Right lobe of liver (tissue), 6 donors: ENCODE measurements around the gene MDN1. TPM values are rescaled to one million over a fixed set of nuclear protein-coding genes. Genes with fewer than 3 reads are reported as not detected.

ENCODE experiments used
- ATAC-seq, 4 donors: fragments of 200-7000 bp; cut with Tn5 transposase; one replicate each; pipeline ENCODE4 v1.9.1; 2020; ENCODE audit warnings: mild to moderate bottlenecking in 4 of 4, moderate library complexity in 4 of 4
- DNase-seq, 3 donors: peaks; one replicate each; pipeline ENCODE4 v3.0.0-alpha.2; 2020
- H3K27ac ChIP-seq, 3 donors: fragments of 200-600 bp; one replicate each; pipeline ENCODE4 v1.8.0; 2022
- H3K27me3 ChIP-seq, 2 donors: fragments of 200-600 bp; one replicate each; pipeline ENCODE4 v1.8.0; 2022
- H3K36me3 ChIP-seq, 4 donors: fragments of 200-600 bp; sonication (generic) in 1 of 4; one replicate each; pipeline versions ENCODE4 v1.5.1 to v1.8.0; 2017 to 2022; ENCODE audit warnings: control low read depth in 1 of 4
- H3K4me1 ChIP-seq, 4 donors: fragments of 200-600 bp; sonication (generic) in 1 of 4; one replicate each; pipeline versions ENCODE4 v1.5.1 to v1.8.0; 2017 to 2022; ENCODE audit warnings: control low read depth in 1 of 4
- H3K4me3 ChIP-seq, 3 donors: fragments of 200-600 bp; one replicate each; pipeline ENCODE4 v1.8.0; 2022
- H3K9me3 ChIP-seq, 4 donors: fragments of 200-600 bp; sonication (generic) in 1 of 4; one replicate each; pipeline versions ENCODE4 v1.5.1 to v1.8.0; 2017 to 2022; ENCODE audit warnings: control low read depth in 1 of 4
- CTCF ChIP-seq, 4 donors: fragments of 200-600 bp in 3 of 4; fragments of 450-650 bp in 1 of 4; IDR thresholded peaks; one replicate each; pipeline versions ENCODE4 v1.5.1 to v1.8.0; 2016 to 2022; ENCODE audit warnings: antibody characterized with exemption in 4 of 4, mild to moderate bottlenecking in 2 of 4
- POLR2A ChIP-seq: fragments of 450-650 bp; IDR thresholded peaks from one replicate; pipeline ENCODE4 v1.6.1; 2017; ENCODE audit warnings: antibody characterized with exemption, mild to moderate bottlenecking
- WGBS: methylation state at CpG from one replicate; pipeline ENCODE4 v1.1.6; 2018; ENCODE audit warnings: low coverage, low lambda C conversion rate; ENCODE audit not compliant: insufficient coverage; ENCODE audit errors: missing lambda C conversion rate; 5-methylcytosine and 5-hydroxymethylcytosine counted together
- intact Hi-C, 2 donors: fragments of 100-400 bp; cut with DNase I; formaldehyde crosslinking; loops; one replicate each; pipeline versions ENCODE4 v1.11.2 to v1.14.1; 2022
- long read RNA-seq: library from polyadenylated mRNA; unstranded; transcript quantifications from one replicate; pipeline ENCODE4 v2.0.0, GENCODE V29; 2019
- total RNA-seq, 6 experiments: library from RNA; depleted of rRNA in 2 of 6; stranded (reverse); fragments of >200 nt in 2 of 6; fragmentation: NEBNext Ultra II Directional in 3 of 6; extraction: Animal tissue kit (Norgen Biotek cat#: 25700) in 3 of 6; gene quantifications; one replicate each; pipeline versions ENCODE4 v1.1.0 to v1.2.4, GENCODE V29; 2016 to 2023
- donor health status: DM: no; HTN: yes; CAD: no.
- donor health status: DM: no; HTN: no; CAD: no.
- donor health status: DM: no; HTN: no; CAD: no.
- donor health status: DM: no; HTN: yes; CAD: no.
- donor health status: DM: no; HTN: yes; CAD: no.

The MDN1 gene
- total RNA-seq, result 10 to 100 TPM; 13.8 to 49.6 (median 25.5) TPM
- long read RNA-seq, partial matches to known transcripts, result 2 of 6 reads
- long read RNA-seq, other reads (novel, unspliced or antisense), result 4 of 6 reads

- DNase-seq, result peak; percentile 92 to 93 (median 92)
- peaks cover 0 to 14% (median 7%) of the 10 kb centered on the region in 4 donors for H3K4me1 ChIP-seq
- intact Hi-C loops, result no loop called here
- ATAC-seq, result peak; percentile 98 to 99 (median 98)
- H3K9me3 ChIP-seq, result no peaks in the 10 kb centered on the region
- peak within 1 kb of the TSS; percentile 66 to 98 (median 81) for H3K4me3 ChIP-seq
- WGBS, result under 1% methylated on average over 49 of the region's 65 CpGs
- H3K36me3 ChIP-seq, result no peaks in the 10 kb centered on the region
- H3K27ac ChIP-seq, result peak within 1 kb of the TSS; percentile 75 to 85 (median 85)
- H3K27me3 ChIP-seq, result no peaks in the 10 kb centered on the region
- TF ChIP-seq POLR2A (peak; percentile 71), CTCF (IDR thresholded peaks at IDR 0.05) (peak in 1 of 4 donors; percentile 5)
Observed at GRCh38 chr6:89819336-89820130, at the start of gene MDN1. Gene MDN1 (minus strand): TSS chr6:89819794. CDS start chr6:89819607, 187 bp downstream.

GRCh38 chr6:89866024-89866678 lies 46.6 kb upstream of the MDN1 start:
- Histone ChIP-seq H3K27me3 (no peaks in the 10 kb centered on the region), H3K9me3 (no peaks in the 10 kb centered on the region), H3K36me3 (peaks cover 0 to 19% (median 4%) of the 10 kb centered on the region in 4 donors), H3K4me1 (no peaks in the 10 kb centered on the region), H3K4me3 (no peak overlapping the region), H3K27ac (no peak overlapping the region)
- TF ChIP-seq POLR2A, result no peak
- no peak for TF ChIP-seq CTCF (IDR thresholded peaks at IDR 0.05)
- 97% methylated on average over 6 of the region's 6 CpGs for WGBS
- intact Hi-C loops, result no loop called here
- no peak for ATAC-seq
- DNase-seq, result no peak

GRCh38 chr6:89862698-89863097 lies 43.1 kb upstream of the MDN1 start:
- no peaks in the 10 kb centered on the region for H3K27me3 ChIP-seq
- no peak for DNase-seq
- H3K36me3 ChIP-seq, result peaks cover 0 to 27% (median 11%) of the 10 kb centered on the region in 4 donors
- H3K4me3 ChIP-seq, result no peak overlapping the region
- intact Hi-C loops, result no loop called here
- no peak for ATAC-seq
- H3K27ac ChIP-seq, result no peak overlapping the region
- H3K4me1 ChIP-seq, result no peaks in the 10 kb centered on the region
- WGBS, result 74% methylated on average over 2 of the region's 2 CpGs
- no peaks in the 10 kb centered on the region for H3K9me3 ChIP-seq
- TF ChIP-seq CTCF (IDR thresholded peaks at IDR 0.05) (no peak), POLR2A (no peak)

GRCh38 chr6:89862273-89862672 lies 42.7 kb upstream of the MDN1 start:
- WGBS, result 83% methylated on average over 5 of the region's 5 CpGs
- DNase-seq (no peak), ATAC-seq (no peak)
- H3K9me3 ChIP-seq, result no peaks in the 10 kb centered on the region
- no peaks in the 10 kb centered on the region for H3K4me1 ChIP-seq
- no peak overlapping the region for H3K4me3 ChIP-seq
- no peaks in the 10 kb centered on the region for H3K27me3 ChIP-seq
- peaks cover 0 to 27% (median 13%) of the 10 kb centered on the region in 4 donors for H3K36me3 ChIP-seq
- intact Hi-C loops, result no loop called here
- no peak overlapping the region for H3K27ac ChIP-seq
- TF ChIP-seq CTCF (IDR thresholded peaks at IDR 0.05), result no peak
- no peak for TF ChIP-seq POLR2A
